PFSK-1 (cell line): Measurements from ENCODE around the gene MTSS2. TPM values are rescaled to one million over a fixed set of nuclear protein-coding genes. Genes with fewer than 3 reads are reported as not detected.

Source experiments
- FOXP2 ChIP-seq: optimal IDR thresholded peaks from 2 replicates; pipeline ENCODE3; 2011; ENCODE audit warnings: borderline replicate concordance, control low read depth, inconsistent platforms; ENCODE audit not compliant: insufficient read depth; ENCODE audit errors: extremely low read length, extremely low read depth
- POLR2AphosphoS5 ChIP-seq: IDR thresholded peaks from 2 replicates; pipeline ENCODE4 v1.6.1; 2012; ENCODE audit warnings: low read depth, mild to moderate bottlenecking, control low read depth, low read length, moderate library complexity
- SIN3A ChIP-seq: IDR thresholded peaks from 2 replicates; pipeline ENCODE4 v1.6.1; 2012; ENCODE audit warnings: mild to moderate bottlenecking, low read length, moderate library complexity, borderline replicate concordance; ENCODE audit not compliant: insufficient read depth
- TAF1 ChIP-seq: IDR thresholded peaks from 2 replicates; pipeline ENCODE4 v1.6.1; 2012; ENCODE audit warnings: low read length, control low read depth, borderline replicate concordance; ENCODE audit not compliant: insufficient read depth
- polyA plus RNA-seq: library from polyadenylated mRNA; unstranded; fragments of >200 nt; gene quantifications from one replicate; pipeline ENCODE4 v1.2.1, GENCODE V29; 2012; ENCODE audit warnings: low read depth, missing spikeins; ENCODE audit not compliant: insufficient read length
- TF ChIP-seq, protein P1 (sequence below), 2 experiments: IDR thresholded peaks; 2 replicates each; pipeline versions ENCODE4 v1.6.1 to v1.8.0; 2011 to 2012; ENCODE audit warnings: low read depth in 2 of 2, low read length in 2 of 2, control low read depth in 1 of 2, inconsistent platforms in 1 of 2, mild to moderate bottlenecking in 1 of 2, moderate library complexity in 1 of 2; ENCODE audit not compliant: insufficient read depth in 1 of 2

The MTSS2 gene, protein sequence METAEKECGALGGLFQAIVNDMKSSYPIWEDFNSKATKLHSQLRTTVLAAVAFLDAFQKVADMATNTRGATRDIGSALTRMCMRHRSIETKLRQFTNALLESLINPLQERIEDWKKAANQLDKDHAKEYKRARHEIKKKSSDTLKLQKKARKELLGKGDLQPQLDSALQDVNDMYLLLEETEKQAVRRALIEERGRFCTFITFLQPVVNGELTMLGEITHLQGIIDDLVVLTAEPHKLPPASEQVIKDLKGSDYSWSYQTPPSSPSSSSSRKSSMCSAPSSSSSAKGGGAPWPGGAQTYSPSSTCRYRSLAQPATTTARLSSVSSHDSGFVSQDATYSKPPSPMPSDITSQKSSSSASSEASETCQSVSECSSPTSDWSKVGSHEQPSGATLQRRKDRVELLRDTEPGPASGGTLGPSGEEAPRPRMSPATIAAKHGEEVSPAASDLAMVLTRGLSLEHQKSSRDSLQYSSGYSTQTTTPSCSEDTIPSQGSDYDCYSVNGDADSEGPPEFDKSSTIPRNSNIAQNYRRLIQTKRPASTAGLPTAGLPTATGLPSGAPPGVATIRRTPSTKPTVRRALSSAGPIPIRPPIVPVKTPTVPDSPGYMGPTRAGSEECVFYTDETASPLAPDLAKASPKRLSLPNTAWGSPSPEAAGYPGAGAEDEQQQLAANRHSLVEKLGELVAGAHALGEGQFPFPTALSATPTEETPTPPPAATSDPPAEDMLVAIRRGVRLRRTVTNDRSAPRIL
- polyA plus RNA-seq: 124 TPM

DNA sequence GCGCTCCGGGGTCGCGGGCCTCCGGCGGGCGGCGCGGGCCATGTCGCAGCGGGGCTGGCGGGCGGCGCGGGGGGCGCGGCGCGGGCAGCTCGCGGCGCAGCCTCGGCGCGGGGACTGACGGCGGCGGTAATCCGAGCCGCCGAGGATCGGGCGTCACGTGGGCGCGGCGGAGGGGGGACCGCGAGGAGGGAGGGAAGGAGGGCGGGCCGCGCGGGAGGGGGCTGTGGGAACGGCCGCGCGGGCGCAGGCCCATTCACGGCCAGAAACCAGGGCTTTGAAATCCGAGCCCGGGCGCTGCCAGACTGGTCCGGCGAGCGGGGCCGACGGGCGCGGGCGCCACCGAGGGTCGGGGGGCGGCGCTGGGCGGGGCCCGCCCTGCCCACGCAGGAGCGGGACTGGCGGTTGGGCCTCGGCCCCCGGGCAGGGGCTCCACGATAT is at the start of gene MTSS2:
Gene MTSS2, minus strand, starts transcription at position 116 of the 438 bp plus-strand sequence. CDS start 262 bp downstream, outside the sequence.
- TF ChIP-seq TAF1: no peak
- TF ChIP-seq FOXP2: peak; percentile 34
- no peak for TF ChIP-seq SIN3A

DNA sequence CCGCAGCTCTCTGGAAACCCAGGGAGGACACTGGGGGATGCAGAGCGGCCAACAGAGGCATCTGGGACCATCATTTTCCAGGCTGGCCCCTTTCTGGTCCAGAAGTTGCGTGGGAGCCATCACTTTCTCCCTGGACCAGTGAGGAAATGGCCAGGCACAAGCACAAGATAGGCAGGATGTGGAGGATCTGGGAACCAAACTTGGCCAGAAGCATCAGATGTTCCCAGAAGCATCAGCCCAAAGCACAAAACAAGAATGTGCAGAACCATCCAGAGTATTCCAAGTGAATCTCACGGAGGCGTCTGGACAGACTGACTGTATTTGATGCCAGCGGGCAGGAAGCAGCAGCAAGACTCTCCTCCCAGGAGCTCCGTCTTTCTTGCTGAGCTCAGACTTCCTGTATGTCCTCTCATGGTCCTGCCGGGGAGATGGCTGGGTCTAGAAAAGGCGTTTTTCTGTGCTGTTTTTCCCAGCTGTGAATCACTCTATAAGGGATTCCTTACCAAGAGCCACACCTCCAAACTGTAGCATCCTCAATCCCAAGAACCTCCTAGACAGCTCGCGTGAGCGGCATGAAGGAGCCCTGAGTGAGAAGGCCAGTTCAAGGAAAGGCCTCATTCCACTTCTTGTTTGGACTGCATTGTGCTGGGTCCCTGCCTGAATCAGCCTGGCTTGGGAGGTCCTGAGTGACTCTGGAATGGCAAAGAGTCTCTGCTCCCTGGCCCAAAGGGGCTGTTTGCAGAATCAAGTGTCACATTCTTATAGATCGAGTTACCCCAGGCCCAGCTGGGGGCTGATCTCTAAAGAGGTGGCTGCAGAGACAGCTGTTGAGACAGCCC is 49.5 kb upstream of the MTSS2 start:
- TF ChIP-seq POLR2AphosphoS5 (no peak), TAF1 (no peak), SIN3A (no peak), FOXP2 (no peak)
- TF ChIP-seq, protein P1, sequence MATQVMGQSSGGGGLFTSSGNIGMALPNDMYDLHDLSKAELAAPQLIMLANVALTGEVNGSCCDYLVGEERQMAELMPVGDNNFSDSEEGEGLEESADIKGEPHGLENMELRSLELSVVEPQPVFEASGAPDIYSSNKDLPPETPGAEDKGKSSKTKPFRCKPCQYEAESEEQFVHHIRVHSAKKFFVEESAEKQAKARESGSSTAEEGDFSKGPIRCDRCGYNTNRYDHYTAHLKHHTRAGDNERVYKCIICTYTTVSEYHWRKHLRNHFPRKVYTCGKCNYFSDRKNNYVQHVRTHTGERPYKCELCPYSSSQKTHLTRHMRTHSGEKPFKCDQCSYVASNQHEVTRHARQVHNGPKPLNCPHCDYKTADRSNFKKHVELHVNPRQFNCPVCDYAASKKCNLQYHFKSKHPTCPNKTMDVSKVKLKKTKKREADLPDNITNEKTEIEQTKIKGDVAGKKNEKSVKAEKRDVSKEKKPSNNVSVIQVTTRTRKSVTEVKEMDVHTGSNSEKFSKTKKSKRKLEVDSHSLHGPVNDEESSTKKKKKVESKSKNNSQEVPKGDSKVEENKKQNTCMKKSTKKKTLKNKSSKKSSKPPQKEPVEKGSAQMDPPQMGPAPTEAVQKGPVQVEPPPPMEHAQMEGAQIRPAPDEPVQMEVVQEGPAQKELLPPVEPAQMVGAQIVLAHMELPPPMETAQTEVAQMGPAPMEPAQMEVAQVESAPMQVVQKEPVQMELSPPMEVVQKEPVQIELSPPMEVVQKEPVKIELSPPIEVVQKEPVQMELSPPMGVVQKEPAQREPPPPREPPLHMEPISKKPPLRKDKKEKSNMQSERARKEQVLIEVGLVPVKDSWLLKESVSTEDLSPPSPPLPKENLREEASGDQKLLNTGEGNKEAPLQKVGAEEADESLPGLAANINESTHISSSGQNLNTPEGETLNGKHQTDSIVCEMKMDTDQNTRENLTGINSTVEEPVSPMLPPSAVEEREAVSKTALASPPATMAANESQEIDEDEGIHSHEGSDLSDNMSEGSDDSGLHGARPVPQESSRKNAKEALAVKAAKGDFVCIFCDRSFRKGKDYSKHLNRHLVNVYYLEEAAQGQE (IDR thresholded peaks at IDR 0.05; ENCODE audit: insufficient read depth in 1 of 2, low read depth in 2 of 2, low read length in 2 of 2): no peak

DNA sequence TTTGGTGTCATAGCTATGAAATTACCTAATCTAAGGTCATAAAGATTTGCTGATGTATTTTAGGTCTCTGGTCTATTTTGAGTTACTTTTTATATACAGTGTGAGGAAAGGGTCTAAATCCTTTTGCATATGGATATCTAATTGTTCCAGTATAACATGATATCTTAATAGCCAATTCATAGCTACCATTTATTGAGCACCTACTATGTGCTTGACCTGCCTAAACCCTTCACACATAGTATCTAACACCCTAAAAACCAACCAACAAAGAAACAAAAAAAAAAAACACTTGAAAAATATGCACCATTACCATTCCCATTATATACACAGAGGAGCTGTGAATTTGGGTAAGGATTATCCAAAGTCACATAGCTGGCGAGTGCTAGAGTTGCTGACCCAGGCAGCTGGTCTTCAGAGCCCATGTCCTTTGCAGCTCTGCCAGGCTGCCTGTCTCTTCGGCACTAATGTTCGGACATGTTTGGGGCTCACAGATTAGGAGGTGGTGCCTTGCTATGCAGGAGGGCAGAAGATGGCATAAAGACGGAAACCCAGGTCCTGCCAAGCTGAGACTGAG is 48.8 kb upstream of the MTSS2 start:
- TF ChIP-seq SIN3A (no peak), TAF1 (no peak), POLR2AphosphoS5 (no peak), FOXP2 (no peak)
- TF ChIP-seq, protein P1 (IDR thresholded peaks at IDR 0.05; ENCODE audit: insufficient read depth in 1 of 2, low read depth in 2 of 2, low read length in 2 of 2): no peak

DNA sequence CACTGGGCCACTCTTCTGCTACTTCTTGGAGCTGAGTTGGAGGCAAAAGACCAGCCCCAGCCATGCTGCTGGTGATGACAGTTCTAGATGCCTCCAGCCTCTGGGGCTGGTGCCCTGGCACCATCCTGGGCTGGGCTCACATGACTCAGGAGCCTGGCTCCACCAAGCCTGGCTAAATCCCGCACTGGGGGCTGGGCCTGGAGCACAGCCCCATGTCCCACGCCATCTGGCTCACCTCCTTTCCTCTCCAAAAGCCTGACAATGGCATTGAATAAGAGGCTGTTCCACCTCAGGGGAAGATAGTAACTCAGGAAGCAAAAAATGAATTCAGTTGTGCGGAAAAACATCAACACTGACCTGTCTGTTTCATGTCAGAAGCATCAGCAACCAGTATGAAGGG is 45.1 kb upstream of the MTSS2 start:
- no peak for TF ChIP-seq POLR2AphosphoS5
- TF ChIP-seq TAF1: no peak
- TF ChIP-seq FOXP2: no peak
- TF ChIP-seq, protein P1 (IDR thresholded peaks at IDR 0.05; ENCODE audit: insufficient read depth in 1 of 2, low read depth in 2 of 2, low read length in 2 of 2): no peak
- no peak for TF ChIP-seq SIN3A

DNA sequence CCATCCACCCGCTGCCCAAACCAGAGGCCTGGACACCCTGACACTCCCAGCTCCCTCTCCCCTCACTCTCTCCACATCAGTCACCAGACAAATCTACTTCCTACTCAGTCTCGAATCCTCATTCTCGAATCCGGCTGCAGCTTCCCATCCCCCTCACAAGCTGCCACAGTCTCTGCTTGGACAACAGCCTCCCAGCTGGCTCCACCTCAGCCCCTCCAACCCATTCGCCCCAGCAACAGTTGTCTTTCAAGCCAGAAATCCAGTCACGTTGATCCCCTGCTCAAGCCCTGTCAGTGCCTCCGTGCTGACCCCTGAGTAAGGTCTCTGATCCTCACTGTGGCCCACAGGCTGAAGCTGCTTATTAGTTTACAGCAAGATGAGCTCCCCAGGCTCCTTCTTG is 44.2 kb upstream of the MTSS2 start:
- TF ChIP-seq POLR2AphosphoS5 (no peak), SIN3A (no peak)
- TF ChIP-seq, protein P1 (IDR thresholded peaks at IDR 0.05; ENCODE audit: insufficient read depth in 1 of 2, low read depth in 2 of 2, low read length in 2 of 2): no peak
